GM21723 (cell line): ENCODE measurements around the gene FNDC5.

Source experiments
- ATAC-seq: cut with Tn5 transposase; IDR thresholded peaks from one replicate; pipeline ENCODE4 v1.9.1; 2021; ENCODE audit warnings: mild to moderate bottlenecking, moderate library complexity; ENCODE audit not compliant: unreplicated experiment

FNDC5 gene

DNA sequence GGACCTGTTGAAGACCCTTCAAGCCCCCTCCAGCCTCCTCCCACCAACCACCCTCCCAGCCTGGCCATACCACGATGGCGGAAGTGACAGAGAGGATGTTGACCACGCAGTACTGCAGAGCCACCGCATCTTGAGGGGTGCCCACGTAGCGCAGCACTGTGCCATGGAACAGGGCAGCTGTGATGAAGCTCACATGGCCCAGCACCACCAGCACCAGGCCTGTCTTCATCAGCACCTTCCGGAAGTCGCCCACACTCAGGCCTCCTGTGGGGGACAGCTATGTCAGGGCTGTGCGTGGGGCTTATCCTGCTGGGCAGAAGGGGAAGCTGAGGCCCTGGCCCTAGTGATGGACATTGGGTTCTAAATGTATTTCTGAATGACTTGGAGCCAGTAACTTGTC lies 27.3 kb upstream of the FNDC5 start:
- no peak for ATAC-seq

DNA sequence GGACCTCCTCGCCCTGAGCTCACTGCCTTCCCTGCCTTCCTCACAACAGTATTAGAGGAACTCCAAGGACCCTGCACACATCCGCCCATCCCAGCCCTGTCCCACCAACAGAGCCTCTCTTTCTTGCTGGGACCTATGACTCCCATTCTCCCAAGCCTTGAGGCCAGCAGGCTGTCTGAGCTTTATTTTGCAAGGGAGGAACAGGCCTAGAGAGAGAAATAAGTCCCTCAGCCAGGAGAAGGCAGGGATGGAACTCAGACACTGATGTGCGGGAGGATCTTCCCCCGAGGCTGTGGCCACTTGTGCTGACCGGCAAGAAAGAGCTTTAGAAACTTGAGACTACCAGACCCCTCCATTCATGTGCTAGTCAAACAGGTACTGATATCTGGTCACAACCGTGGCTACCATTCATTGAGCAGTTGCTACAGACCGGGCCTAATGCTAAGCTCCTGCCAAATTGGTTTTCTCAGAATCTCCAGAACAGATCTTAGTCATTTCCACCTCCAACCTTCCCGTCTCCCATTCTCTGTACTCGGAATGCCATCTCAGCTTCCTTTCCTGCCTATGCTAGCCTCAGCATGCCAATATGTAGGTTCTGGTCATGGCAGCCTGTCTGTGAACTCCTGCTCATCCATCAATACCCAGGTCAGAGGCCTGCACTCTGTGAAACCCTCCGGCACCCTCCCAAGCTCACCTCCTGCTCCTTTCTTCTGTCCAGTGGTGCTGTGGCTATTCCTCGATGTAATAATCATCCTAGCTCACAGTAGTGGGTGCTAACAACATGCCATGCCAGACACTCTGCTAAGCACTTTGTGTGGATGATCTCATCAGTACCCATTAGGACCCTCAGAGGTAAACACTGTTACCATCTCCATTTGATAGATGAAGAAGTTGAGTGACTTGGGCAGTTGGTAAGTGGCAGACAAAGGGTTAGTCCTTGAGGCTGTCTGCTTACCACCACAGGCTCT lies 26.7 kb upstream of the FNDC5 start:
- no peak for ATAC-seq

DNA sequence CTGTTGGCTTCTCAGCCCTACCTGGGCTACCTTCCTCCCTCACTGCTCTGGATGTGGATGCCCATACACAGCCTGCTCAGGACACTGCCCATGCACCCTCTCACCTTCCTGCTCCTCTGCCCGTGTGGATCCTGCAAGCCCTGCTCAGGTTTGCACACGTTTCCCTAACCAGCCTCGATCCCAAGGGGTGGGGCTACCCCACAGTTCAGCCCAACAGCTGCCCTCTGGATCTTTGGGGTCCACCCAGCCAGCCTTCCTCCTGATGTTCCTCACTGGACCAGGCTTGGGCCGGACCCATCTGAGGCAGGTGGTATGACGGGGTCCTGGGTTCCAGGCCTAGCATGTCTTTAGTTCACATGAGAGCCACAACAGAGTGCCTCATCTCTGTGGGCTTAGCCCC lies 25.7 kb upstream of the FNDC5 start:
- no peak for ATAC-seq

DNA sequence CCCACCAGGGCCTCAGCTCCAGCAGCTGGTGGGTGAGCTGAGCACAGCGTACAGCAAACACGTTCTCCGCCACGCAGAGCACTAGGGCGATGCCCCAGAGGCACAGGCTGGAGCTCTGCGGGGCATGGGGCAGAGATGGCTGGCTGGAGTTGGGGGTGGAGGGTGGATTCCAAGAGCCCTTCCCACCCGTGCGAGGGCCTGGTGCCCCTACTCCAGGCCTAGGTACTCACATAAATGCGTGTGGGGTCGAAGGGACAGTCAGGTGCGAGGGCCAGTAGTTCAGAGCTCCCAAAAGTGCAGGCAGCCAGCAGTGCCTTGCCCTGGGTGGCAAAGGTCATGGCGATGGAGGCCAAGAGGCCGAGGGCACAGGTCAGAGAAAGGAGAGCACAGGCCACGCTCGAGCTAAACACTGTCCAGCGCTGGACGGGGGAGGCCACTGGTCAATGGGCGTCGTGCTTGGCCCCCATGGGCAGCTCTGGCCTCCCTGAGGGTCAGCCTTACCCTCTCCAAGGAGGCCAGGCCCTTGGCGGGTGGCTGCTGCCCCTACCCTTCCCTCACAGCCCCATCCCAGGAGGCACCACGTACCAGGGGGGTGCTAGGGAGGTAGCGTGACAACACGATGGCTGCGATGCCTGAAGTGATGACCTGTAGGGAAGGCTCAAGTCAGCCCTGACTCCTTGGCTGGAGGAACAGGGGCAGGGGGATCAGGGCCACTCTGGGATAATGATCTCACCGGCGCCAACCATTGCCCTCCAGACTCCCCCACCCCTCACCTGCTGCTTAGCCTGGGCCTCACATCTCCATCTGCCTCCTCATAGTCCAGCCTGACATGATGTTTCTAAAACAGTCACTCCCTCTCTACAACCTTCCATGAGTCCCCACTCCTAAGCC lies 24.9 kb upstream of the FNDC5 start:
- ATAC-seq = no peak

DNA sequence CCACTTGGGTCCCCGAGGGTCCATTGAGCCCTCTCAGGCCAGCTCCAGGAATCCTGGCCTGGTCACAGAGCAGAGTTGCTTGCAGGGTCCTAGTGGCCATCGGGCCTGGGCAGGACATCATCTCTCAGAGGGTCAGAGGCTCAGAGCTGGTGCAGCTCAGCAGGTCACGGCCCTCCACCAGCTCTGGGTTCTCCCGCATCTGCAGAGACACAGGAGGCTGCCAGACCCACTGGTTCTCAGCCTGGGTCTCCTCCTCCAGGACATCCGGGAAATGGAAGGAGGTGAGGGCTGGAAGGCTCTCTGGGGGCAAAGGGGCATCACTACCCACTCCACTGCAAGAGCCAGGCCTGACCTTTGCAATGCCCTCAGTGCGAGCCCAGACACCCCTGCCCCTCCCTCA lies 24.0 kb upstream of the FNDC5 start:
- ATAC-seq = no peak

DNA sequence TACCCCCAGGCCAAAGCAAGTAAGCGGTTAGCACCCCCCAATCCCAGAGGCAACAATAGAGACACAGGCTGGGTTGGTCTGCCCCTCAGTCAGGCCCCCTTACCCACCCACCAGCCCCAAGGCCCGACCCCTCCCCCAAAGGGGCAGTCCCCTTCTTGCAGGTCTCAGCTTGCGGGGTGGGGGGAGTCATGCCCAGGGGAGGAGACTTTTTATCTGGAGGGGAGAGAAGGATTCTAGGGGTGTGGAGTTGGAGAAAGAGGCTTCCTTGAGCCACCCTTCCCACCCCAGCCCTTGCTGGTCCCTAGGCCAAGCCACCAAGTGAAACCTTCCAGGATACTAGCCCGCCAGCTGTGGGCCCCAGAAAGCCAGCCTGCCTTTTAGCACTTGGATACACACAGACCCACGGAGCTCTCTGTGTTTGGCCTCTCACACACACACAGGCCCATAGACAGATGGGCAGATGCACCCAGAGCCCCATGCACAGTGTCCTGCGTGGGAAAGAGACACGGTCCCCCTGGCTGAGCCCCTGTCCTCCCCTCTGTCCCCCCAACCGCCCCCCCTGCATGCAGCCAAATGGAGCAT lies 23.4 kb upstream of the FNDC5 start:
- no peak for ATAC-seq

DNA sequence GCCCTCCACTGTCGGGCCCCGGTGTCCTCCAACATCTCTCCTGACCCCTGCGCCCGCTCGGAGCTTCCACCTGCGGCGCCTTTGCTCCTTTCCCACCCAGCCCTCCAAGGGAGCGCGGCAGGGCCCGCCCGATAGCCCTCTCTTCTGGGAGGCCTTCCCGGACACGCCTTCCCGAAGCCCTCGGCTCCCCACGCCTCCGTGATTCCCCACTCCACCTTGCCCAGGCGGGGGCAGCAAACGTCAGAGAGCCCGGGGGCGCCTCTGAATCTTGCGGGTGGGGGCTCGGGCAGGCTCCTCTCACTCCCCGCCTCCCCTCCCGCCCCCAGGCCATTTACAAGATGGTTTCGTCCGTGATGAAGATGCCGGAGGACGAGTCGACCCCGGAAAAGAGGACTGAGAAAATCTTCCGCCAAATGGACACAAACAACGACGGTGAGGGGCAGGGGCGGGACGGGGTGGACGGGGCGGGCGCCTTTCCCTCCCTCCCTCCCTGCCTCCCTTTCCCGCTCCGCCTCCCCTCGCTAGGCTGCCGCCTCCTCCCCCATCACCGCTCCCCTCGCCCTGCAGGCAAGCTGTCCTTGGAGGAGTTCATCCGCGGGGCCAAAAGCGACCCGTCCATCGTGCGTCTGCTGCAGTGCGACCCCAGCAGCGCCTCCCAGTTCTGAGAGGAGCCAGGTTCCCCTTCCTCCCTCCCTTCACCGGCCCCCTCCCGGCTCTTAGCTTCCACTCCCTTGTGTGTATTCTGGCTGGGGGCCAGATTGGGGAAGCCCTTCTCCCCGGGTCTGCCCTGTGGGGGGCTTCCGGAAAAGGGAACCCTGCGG lies 22.7 kb upstream of the FNDC5 start:
- ATAC-seq = no peak

DNA sequence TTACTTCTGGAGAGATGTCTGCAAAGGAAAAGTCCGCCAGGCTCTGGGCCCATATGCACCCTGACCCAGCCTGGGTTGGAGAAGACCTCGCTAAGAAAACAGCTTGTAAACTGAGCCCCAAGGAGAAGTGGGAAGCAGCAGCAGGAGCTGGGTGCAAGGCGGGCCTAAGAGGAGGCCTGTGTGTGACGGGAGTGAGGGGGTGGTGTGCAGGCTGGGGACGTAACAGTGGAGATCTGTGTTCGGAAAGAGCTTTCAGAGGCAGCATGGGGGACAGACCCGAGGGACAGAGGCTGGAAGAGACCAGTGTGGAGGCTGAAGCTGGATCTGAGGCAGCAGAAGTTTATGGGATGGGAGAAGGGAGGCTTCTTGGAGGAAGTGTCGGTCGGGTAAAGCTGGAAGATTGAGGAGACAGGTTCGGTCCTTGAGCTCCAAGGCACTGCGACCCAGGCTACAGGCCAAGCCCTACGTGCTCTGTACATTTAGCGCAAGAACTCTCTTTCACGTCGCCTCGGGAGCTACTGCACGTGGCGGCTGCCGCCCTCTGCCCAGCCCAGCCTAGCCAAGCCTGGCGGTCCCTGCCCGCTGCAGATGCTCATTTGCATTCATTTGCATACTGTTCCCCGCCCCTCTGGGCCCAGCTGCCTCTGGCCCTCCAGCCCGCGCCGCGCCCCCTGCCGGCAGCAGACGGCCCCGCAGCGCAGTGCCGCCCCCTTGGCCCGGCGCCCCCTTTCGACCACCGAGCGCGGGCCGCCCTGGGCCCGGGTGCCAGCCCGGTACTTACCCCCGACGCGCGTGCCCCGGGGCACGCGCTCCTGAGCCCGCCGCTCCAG lies 21.9 kb upstream of the FNDC5 start:
- no peak for ATAC-seq

DNA sequence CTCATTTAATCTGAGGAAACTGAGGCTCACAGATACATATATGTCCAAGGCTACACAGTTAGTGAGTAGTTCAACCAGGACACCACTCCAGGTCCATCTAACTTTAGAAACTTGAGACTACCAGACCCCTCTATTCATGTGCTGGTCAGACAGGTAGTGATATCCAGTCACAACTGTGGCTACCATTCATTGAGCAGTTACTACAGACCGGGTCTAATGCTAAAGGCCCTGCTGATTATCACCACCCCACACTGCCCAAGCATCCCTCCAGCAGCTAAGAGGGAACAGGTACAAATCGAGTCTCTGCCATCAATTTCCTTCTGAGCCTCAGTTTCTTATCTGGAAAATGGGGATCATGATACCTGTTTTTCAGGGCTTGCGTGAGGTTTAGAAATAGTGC lies 20.9 kb upstream of the FNDC5 start:
- no peak for ATAC-seq

DNA sequence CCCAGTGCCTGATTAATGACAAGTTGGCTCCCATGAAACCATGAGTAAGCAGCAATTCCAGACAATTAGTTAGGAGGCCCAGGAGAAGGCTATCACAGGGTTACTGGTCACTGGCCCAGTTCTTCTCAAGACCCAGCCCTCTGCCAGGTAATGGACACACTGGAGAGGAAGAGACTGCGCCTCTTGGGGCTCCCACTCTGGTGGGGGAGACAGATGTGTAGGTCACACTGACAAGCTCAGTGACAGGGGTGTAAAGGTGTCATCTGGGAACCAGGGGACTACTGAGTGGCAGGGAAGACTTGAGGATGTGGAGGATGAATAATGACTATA lies 20.5 kb upstream of the FNDC5 start:
- no peak for ATAC-seq

DNA sequence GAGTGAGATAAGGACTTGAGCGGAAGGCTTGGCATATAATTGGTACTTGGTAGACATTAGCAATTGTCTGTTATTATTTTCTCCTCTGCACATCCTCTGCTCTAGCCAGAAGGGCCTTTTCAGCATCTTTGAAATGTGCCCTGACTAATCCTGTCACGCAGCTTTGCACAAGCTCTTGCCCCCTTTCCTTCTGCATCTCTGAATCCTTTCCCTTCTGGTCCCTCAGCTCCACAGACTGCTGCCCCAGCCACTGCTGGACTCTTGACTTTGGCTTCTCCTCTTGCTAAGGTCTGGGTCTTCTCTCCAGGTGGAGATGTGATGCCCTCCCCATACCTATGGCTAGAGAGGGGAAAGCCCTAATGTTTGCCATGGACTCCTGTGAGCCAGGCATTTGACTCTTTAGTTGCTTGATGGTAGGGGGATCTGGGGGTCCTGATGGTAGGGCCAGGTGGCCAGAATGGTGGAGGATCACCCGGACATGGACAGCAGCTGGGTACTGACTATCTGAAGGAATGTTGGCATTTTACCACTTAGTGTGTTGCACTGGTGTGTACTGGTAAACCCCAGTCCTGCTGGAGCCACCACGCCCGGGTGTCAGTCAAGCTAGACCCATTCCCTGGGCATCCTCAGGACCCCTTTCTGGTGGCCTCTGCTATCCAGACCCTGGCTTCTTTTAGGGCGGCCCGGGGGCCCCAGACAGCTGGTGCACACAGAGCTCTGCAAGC lies 20.0 kb upstream of the FNDC5 start:
- ATAC-seq = no peak

DNA sequence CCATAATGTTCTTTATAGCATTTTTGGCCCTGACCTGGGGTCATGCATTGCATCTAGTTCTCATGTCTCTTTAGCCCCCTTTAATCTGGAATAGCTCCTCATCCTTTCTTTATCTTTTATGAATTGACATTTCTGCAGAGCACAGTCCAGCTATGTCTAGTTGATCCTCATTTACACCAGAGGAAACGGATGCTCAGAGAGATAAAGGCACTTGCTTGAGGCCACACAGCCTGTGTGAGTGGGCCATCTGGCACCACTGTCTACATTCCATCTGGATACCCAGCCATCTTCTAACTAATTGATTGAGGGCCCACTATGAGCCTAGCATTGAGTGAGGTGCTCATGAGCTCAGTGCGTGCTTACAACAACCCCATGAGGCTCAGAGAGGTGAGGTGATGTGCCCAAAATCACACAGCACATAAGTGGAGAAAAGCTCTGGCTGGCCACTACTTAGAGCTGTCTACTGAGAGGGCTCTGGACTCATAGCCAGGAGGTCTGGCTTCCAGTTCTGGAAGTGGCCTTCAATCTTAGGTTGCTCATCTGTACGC lies 19.1 kb upstream of the FNDC5 start:
- no peak for ATAC-seq

DNA sequence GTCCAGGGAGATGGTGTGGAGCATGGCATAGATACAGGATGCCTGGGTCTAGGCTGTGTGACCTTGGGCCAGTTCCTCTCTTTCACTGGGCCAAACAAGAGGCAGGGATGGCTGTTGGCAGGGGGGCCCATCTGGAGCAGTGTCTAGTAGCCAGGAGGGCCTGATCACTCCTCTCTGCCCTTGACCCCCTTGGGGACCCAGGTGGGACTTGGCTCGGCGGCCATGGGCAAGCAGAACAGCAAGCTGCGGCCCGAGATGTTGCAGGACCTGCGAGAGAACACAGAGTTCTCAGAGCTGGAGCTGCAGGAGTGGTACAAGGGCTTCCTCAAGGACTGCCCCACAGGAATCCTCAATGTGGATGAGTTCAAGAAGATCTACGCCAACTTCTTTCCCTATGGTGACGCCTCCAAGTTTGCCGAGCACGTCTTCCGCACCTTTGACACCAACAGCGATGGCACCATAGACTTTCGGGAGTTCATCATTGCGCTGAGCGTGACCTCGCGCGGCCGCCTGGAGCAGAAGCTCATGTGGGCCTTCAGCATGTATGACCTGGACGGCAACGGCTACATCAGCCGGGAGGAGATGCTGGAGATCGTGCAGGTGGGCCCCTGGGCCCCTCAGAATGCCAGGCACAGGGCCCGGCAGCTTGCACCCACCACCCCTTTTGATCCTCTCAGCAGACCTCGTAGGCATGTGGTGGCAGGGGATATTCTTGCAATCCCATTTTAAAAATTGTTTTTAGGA lies 18.1 kb upstream of the FNDC5 start:
- no peak for ATAC-seq

DNA sequence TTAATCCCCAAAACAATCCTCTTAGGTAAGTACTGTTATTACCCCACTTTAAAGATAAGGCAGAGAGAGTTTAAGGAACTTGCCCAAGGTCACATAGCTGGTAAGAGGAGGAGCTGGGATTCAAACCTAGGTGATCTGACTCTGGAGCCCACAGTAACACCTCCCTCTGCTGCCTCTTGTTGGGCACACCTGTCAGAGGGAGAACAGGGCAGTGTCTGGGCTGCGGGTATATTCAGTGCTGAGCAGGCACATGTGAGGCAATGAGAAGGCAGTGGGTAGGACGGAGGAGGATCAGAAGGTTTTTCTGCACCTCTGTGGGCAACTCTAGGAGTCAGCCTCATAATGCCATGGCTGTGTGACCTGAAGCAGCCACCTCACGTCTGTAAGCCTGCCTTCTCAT lies 17.4 kb upstream of the FNDC5 start:
- no peak for ATAC-seq

DNA sequence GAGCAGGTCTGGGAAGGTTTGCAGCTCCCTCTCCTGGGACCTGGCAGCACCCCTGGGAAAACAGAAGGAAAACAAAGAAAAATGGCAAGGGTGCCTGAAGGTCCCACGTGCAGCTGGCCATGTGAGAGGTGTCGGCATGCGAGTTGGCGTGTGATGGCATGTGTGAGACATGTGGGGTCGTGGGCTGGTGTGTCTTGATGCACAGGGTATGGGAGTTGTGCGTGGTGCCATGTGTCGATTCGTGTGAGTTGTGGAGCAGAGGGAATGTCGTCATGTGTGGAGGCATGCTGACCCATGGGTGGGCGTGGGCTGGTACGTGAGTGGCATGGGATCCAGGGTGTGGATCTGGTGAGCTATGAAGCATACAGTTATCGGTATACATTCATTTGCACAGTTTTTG lies 16.9 kb upstream of the FNDC5 start:
- ATAC-seq = no peak

DNA sequence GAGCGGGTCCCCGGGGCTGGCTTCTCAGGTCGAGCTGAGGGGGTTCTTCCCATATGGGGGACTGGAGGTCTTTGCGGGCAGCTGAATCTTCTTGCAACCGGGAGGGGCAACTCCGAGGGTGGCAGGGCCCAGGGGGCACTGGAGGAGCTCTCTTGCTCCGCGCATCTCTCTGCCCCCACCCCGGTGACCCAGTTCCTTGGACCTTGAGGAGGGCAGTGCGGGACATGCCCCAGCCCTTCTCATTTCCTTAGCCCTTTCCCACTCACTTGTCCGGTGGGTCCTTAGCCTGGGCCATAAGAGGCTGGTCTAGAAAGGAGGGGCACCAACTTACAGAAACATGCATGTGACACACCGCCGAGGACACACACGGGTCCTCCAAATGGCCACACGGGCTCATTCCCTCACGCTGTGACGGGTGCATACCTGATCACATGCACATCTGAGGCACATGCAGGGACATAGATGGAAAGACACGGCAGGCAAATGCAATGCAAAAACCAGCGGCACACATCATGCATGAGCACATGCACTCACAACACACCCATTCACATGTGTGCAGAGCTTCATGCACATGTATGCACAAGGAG lies 16.2 kb upstream of the FNDC5 start:
- no peak for ATAC-seq

DNA sequence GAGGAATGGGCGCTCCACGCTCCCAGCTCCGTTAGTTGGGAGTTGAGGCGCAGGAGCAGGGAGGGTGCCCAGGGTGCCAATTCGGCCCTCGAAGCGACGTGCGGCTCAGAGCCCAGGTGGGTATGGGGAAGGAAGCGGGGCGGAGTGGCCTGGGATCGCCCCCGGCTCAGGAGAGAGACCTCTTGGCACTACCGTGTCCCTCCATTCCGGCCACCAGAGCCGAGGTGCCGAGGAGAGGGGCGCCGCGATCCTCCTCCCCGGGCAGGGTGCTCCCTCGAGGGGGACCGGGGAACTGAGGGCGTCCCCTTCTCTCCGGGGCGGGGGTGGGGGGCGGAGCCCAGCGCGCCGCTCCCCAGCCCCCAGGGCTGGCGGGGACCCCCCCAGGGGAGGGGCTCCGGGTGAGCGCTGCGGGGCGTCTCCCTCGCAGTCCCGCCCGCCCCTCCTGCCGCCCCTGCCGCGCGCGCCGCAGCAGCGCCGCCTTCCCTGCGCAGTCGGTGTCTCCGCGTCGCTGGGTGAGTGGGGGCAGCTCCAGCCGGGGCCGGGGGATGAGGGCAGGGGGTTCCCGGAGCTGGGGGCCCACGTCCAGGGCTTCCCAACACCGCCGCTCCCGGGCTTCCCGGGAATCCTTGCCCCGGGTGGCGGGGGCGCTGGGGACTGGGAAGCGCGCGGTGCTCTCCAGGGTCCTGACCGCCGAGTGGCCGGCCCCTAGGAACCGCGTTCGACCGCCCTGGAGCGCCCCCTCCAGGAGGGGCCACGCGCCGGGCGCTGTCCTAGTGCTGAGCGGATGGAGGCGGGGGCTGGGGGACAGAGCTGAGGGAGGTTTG lies 15.5 kb upstream of the FNDC5 start, which contains the start of gene HPCA:
TSS of gene HPCA (plus strand) at position 488 of the 824 bp plus-strand sequence. CDS start 2,408 bp downstream, outside the sequence.
- ATAC-seq = no peak
